ENCODE results near the gene XYLT1. TPM values are rescaled to one million over a fixed set of nuclear protein-coding genes. Genes with fewer than 3 reads are reported as not detected.

Gene XYLT1
- total and polyA plus RNA-seq, 2 of the 4 experiments (the other 2 are of a cell fraction): 9.0 to 12.7 TPM

- ChIA-PET CTCF (no interaction called here), POLR2A (ENCODE audit: unreplicated experiment) (no interaction called here)
- intact Hi-C loops (cut with micrococcal nuclease) (loop anchor here (10.0 kb wide), 1 partner anchor 386 kb away; no protein-coding TSS in a partner anchor), dilution Hi-C loops (cut with HindIII; ENCODE audit: low sequenced_read_pairs, unreplicated experiment) (no loop called here), in situ Hi-C loops (cut with MboI; ENCODE audit: low sequenced_read_pairs) (loop anchor here (25.0 kb wide), 2 partner anchors 249 to 599 kb away; no protein-coding TSS in a partner anchor)
- H3K4me3 ChIP-seq (ENCODE audit: insufficient read depth, low read depth, low read length): no peak overlapping the region
- H3K9me1 ChIP-seq (ENCODE audit: insufficient read depth, low read length): peaks cover 14% of the 10 kb centered on the region
- no peak overlapping the region for H4K8ac ChIP-seq (ENCODE audit: low read depth in 2 of 2, low read length in 2 of 2)
- peaks cover 2% of the 10 kb centered on the region; the same call in 1 of the 2 replicates for H3K4me1 ChIP-seq (ENCODE audit: control insufficient read depth, insufficient read depth, low read length)
- BruUV-seq (replicated peaks): no TSS peak
- no peak overlapping the region for H2AK9ac ChIP-seq (replicated peaks; ENCODE audit: low read depth, low read length, poor library complexity)
- peaks cover 23 to 60% of the 10 kb centered on the region in 2 experiments for H3K79me1 ChIP-seq (ENCODE audit: low read depth in 1 of 2, low read length in 2 of 2)
- H3K9me3 ChIP-seq (ENCODE audit: control insufficient read depth, insufficient read depth, low read length): no peaks in the 10 kb centered on the region
- H3K23ac ChIP-seq (ENCODE audit: low read depth, low read length): no peak overlapping the region; the same call in 1 of the 2 replicates
- no peak overlapping the region for H2BK120ac ChIP-seq (ENCODE audit: low read depth, low read length)
- H3K9ac ChIP-seq (ENCODE audit: low read depth, low read length): no peak overlapping the region
- no peak overlapping the region for H3K4ac ChIP-seq (ENCODE audit: low read depth, low read length)
- H3K14ac ChIP-seq (replicated peaks; ENCODE audit: low read depth, low read length): no peak overlapping the region
- H2BK20ac ChIP-seq (ENCODE audit: low read depth, low read length): no peak overlapping the region
- H2AK5ac ChIP-seq (ENCODE audit: low read depth, low read length): 0 out of 2 replicates have a peak overlapping the region, but pooled peaks have one; percentile 30
- no peak overlapping the region for H2BK5ac ChIP-seq (ENCODE audit: low read depth, low read length, poor library complexity, severe bottlenecking)
- H4K20me1 ChIP-seq (ENCODE audit: insufficient read depth, low read length): peaks cover 37% of the 10 kb centered on the region; the same call in 1 of the 2 replicates
- H2AFZ ChIP-seq (replicated peaks; ENCODE audit: low read length, poor library complexity): peak overlapping the region; percentile 8
- ATAC-seq (ENCODE audit: low read depth): no peak
- no peaks in the 10 kb centered on the region for H3K36me3 ChIP-seq (ENCODE audit: control insufficient read depth, insufficient read depth, low read length)
- no peak overlapping the region for H4K5ac ChIP-seq (ENCODE audit: low read depth, low read length)
- no peak overlapping the region for H3K4me2 ChIP-seq (ENCODE audit: low read depth, low read length)
- TF ChIP-seq RAD21 (IDR thresholded peaks at IDR 0.05; ENCODE audit: low read length) (no peak), BHLHE40 (IDR thresholded peaks at IDR 0.05; ENCODE audit: low read depth, low read length) (no peak), MXI1 (IDR thresholded peaks at IDR 0.05; ENCODE audit: borderline replicate concordance, low read depth, low read length) (no peak), MAZ (IDR thresholded peaks at IDR 0.05; ENCODE audit: borderline replicate concordance, low read depth, low read length) (no peak), FOS (IDR thresholded peaks at IDR 0.05; ENCODE audit: low read depth, low read length) (no peak), NFE2L2 (IDR thresholded peaks at IDR 0.05; ENCODE audit: low read depth, low read length) (no peak), CHD1 (IDR thresholded peaks at IDR 0.05; ENCODE audit: low read depth, low read length) (no peak), CEBPB (IDR thresholded peaks at IDR 0.05; ENCODE audit: low read depth, low read length) (no peak), RCOR1 (IDR thresholded peaks at IDR 0.05; ENCODE audit: insufficient replicate concordance, low read length) (no peak), SMC3 (IDR thresholded peaks at IDR 0.05; ENCODE audit: low read depth, low read length) (no peak), RFX5 (IDR thresholded peaks at IDR 0.05; ENCODE audit: low read depth, low read length) (no peak), CTCF (conservative IDR thresholded peaks at IDR 0.05; ENCODE audit: low read depth, low read length) (no peak), MAFK (IDR thresholded peaks at IDR 0.05; ENCODE audit: low read depth, low read length) (no peak), POLR2A (IDR thresholded peaks at IDR 0.05; ENCODE audit: low read depth, low read length) (no peak)
- TF ChIP-seq, protein P1, sequence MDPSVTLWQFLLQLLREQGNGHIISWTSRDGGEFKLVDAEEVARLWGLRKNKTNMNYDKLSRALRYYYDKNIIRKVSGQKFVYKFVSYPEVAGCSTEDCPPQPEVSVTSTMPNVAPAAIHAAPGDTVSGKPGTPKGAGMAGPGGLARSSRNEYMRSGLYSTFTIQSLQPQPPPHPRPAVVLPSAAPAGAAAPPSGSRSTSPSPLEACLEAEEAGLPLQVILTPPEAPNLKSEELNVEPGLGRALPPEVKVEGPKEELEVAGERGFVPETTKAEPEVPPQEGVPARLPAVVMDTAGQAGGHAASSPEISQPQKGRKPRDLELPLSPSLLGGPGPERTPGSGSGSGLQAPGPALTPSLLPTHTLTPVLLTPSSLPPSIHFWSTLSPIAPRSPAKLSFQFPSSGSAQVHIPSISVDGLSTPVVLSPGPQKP (IDR thresholded peaks at IDR 0.05; ENCODE audit: borderline replicate concordance, low read depth, low read length): no peak
- TF ChIP-seq, protein P2, sequence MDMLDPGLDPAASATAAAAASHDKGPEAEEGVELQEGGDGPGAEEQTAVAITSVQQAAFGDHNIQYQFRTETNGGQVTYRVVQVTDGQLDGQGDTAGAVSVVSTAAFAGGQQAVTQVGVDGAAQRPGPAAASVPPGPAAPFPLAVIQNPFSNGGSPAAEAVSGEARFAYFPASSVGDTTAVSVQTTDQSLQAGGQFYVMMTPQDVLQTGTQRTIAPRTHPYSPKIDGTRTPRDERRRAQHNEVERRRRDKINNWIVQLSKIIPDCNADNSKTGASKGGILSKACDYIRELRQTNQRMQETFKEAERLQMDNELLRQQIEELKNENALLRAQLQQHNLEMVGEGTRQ (IDR thresholded peaks at IDR 0.05; ENCODE audit: low read depth, low read length): no peak
- no peak overlapping the region for H3K18ac ChIP-seq (ENCODE audit: low read depth, low read length)
- H3K27me3 ChIP-seq (ENCODE audit: control insufficient read depth, insufficient read depth, low read length): no peaks in the 10 kb centered on the region
- DNase-seq: no peak
- no peak overlapping the region for H3K56ac ChIP-seq (ENCODE audit: extremely low read depth, insufficient read depth, low read length)
- no peak overlapping the region for H2BK15ac ChIP-seq (ENCODE audit: low read depth, low read length)
- no CpG with 5 or more reads among the region's 3 CpGs for WGBS, 2 experiments (ENCODE audit: extremely low coverage in 2 of 2, insufficient read length in 1 of 2)
- H3K27ac ChIP-seq (ENCODE audit: insufficient read depth, low read length): no peak overlapping the region
- H4K91ac ChIP-seq (ENCODE audit: insufficient read depth, low read depth, low read length): no peak overlapping the region; the same call in 1 of the 2 replicates
Measured at GRCh38 chr16:17460890-17461289, 9.9 kb downstream of the XYLT1 start.
